Keratinocyte (primary cell): ENCODE data around the gene TSACC. TPM values are rescaled to one million over a fixed set of nuclear protein-coding genes. Genes with fewer than 3 reads are reported as not detected.

Experiments used
- DNase-seq: peaks from one replicate; pipeline ENCODE4 v3.0.0-alpha.2; 2011; ENCODE audit warnings: low read depth, missing footprints, low spot score
- FAIRE-seq: peaks from 2 replicates; lab custom pipeline; 2011; peaks lifted over from hg19 to GRCh38; lab: Jason Lieb, UNC
- H2AFZ ChIP-seq: 2 replicates; pipeline ENCODE4 v1.6.0; 2012; ENCODE audit warnings: low read length, control low read depth, inconsistent platforms; ENCODE audit not compliant: control insufficient read depth
- H3K27ac ChIP-seq: 2 replicates; pipeline ENCODE4 v1.5.1; 2011; ENCODE audit warnings: low read length; ENCODE audit not compliant: control insufficient read depth, insufficient read depth
- H3K27me3 ChIP-seq: 3 replicates; pipeline ENCODE4 v1.6.0; 2011; ENCODE audit warnings: low read length; ENCODE audit not compliant: control insufficient read depth, insufficient read depth; ENCODE audit errors: extremely low read depth
- H3K36me3 ChIP-seq, 2 experiments: 2 replicates in 1 of 2; 3 replicates in 1 of 2; pipeline ENCODE4 v1.5.1; 2011; ENCODE audit warnings: low read length in 2 of 2, mild to moderate bottlenecking in 1 of 2; ENCODE audit not compliant: control insufficient read depth in 2 of 2, insufficient read depth in 2 of 2; ENCODE audit errors: extremely low read depth in 1 of 2
- H3K4me1 ChIP-seq: 3 replicates; pipeline ENCODE4 v1.5.1; 2011; ENCODE audit warnings: low read length; ENCODE audit not compliant: control insufficient read depth, insufficient read depth; ENCODE audit errors: extremely low read depth
- H3K4me2 ChIP-seq: 3 replicates; pipeline ENCODE4 v1.6.0; 2011; ENCODE audit warnings: low read depth, low read length; ENCODE audit not compliant: control insufficient read depth, insufficient read depth; ENCODE audit errors: extremely low read depth
- H3K4me3 ChIP-seq, 3 experiments: fragments of 200-600 bp in 1 of 3; sonication (generic) in 1 of 3; 2 replicates in 2 of 3; 3 replicates in 1 of 3; pipeline ENCODE4 v1.5.1; 2011 to 2016; ENCODE audit warnings: low read length in 3 of 3, mild to moderate bottlenecking in 3 of 3, control low read depth in 2 of 3, inconsistent platforms in 1 of 3, low read depth in 1 of 3, mixed read lengths in 1 of 3, mixed run types in 1 of 3, moderate library complexity in 1 of 3; ENCODE audit not compliant: control insufficient read depth in 2 of 3, insufficient read depth in 2 of 3; ENCODE audit errors: extremely low read depth in 1 of 3
- H3K79me2 ChIP-seq: 2 replicates; pipeline ENCODE4 v1.6.0; 2012; ENCODE audit warnings: low read length; ENCODE audit not compliant: control insufficient read depth, insufficient read depth
- H3K9ac ChIP-seq: 3 replicates; pipeline ENCODE4 v1.6.0; 2011; ENCODE audit warnings: low read length; ENCODE audit not compliant: control insufficient read depth, insufficient read depth; ENCODE audit errors: extremely low read depth
- H3K9me1 ChIP-seq: 3 replicates; pipeline ENCODE4 v1.6.0; 2011; ENCODE audit warnings: low read length; ENCODE audit not compliant: control insufficient read depth, insufficient read depth; ENCODE audit errors: extremely low read depth
- H3K9me3 ChIP-seq: 2 replicates; pipeline ENCODE4 v1.5.1; 2012; ENCODE audit warnings: low read depth, low read length; ENCODE audit not compliant: control insufficient read depth
- H4K20me1 ChIP-seq: 3 replicates; pipeline ENCODE4 v1.6.0; 2011; ENCODE audit warnings: low read length; ENCODE audit not compliant: control insufficient read depth, insufficient read depth; ENCODE audit errors: extremely low read depth
- EZH2 ChIP-seq: IDR thresholded peaks from one replicate; pipeline ENCODE4 v1.6.1; 2012; ENCODE audit warnings: inconsistent platforms, mild to moderate bottlenecking, low read length, moderate library complexity
- dilution Hi-C: fragments of 300-500 bp; cut with MboI; formaldehyde crosslinking; loops from one replicate; pipeline ENCODE4 v1.7.0; 2020; ENCODE audit warnings: low sequenced_read_pairs; ENCODE audit not compliant: extremely low pct_ligation_motif_present
- polyA plus RNA-seq, 5 experiments: library from polyadenylated mRNA; depleted of rRNA in 3 of 5; stranded (reverse) in 3 of 5; stranded (forward) in 1 of 5; unstranded in 1 of 5; fragments of >200 nt; gene quantifications; 1 replicate in 1 of 5; 2 replicates in 3 of 5; 3 replicates in 1 of 5; pipeline versions ENCODE4 v1.2.1 to v1.2.3, GENCODE V29; 2011 to 2012; ENCODE audit warnings: missing spikeins in 2 of 5, low read depth in 1 of 5, low replicate concordance in 1 of 5
- TF ChIP-seq, protein P1 (sequence below), 3 experiments: IDR thresholded peaks in 1 of 3; conservative IDR thresholded peaks in 1 of 3; optimal IDR thresholded peaks in 1 of 3; 2 replicates in 2 of 3; 3 replicates in 1 of 3; pipeline versions ENCODE3 to v1.5.1; 2011; ENCODE audit warnings: low read length in 3 of 3, mild to moderate bottlenecking in 3 of 3, moderate library complexity in 2 of 3, control low read depth in 1 of 3, inconsistent platforms in 1 of 3; ENCODE audit not compliant: insufficient read depth in 2 of 3; ENCODE audit errors: extremely low read depth in 1 of 3

The TSACC gene
- polyA plus RNA-seq, 1 donor (not counting 4 experiments of a cell fraction or from before 2014, with no cell fraction given), result 2.5 TPM

DNA sequence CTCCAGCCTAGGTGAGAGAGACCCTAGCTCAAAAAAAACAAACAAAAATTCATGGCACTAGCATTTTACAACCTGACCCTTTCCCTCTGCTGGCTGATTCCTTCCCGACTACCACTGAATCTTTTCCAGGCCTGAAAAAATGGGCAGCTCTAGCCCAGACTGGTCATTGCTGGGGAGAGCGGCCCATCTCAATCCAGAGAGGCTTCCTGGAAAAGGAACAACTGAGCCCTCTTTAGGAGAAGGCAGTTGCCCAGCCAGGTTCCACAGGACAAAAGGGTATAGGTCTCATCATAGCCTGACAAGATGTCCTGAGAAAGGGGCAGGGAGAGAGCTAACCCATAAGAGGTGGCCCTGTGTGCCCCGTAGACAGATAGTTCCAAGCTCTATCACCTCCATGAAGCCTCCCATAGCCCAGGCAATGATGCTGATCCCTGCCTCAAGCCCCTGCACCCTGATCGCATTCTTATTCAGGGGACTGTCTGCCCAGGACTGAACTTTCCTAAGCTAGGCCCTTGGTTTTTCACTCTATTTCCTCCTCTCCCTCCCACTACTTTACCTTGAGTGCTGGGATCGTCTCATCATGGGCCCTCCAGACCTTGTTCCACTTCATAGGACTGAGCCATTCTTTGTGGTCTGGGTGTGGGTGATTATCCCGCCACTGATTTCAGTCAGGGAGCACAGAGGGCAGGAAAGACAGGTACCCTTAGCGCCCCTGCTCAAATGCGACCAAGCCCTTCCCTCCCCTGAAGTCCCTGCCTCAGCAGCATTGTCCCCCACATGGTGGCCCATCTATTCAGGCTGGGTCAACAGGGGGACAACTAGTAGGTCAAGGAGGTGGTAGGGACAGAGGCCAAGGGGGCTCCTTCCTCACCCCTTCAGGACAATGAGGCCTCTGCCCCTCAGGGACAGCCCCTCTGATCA, 48.9 kb downstream of the TSACC start:
- Histone ChIP-seq H3K27me3 (peaks cover 33% of the 10 kb centered on the region), H4K20me1 (no peaks in the 10 kb centered on the region), H2AFZ (no peak overlapping the region), H3K79me2 (no peaks in the 10 kb centered on the region), H3K4me2 (no peak overlapping the region), H3K4me1 (no peaks in the 10 kb centered on the region), H3K9me1 (no peaks in the 10 kb centered on the region), H3K27ac (no peak overlapping the region), H3K4me3 (no peak overlapping the region), H3K9ac (no peak overlapping the region), H3K36me3 (no peaks in the 10 kb centered on the region), H3K9me3 (no peaks in the 10 kb centered on the region)
- TF ChIP-seq, protein P1, sequence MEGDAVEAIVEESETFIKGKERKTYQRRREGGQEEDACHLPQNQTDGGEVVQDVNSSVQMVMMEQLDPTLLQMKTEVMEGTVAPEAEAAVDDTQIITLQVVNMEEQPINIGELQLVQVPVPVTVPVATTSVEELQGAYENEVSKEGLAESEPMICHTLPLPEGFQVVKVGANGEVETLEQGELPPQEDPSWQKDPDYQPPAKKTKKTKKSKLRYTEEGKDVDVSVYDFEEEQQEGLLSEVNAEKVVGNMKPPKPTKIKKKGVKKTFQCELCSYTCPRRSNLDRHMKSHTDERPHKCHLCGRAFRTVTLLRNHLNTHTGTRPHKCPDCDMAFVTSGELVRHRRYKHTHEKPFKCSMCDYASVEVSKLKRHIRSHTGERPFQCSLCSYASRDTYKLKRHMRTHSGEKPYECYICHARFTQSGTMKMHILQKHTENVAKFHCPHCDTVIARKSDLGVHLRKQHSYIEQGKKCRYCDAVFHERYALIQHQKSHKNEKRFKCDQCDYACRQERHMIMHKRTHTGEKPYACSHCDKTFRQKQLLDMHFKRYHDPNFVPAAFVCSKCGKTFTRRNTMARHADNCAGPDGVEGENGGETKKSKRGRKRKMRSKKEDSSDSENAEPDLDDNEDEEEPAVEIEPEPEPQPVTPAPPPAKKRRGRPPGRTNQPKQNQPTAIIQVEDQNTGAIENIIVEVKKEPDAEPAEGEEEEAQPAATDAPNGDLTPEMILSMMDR (optimal IDR thresholded peaks at IDR 0.05 in 1 of 3, IDR thresholded peaks at IDR 0.05 in 1 of 3, conservative IDR thresholded peaks at IDR 0.05 in 1 of 3; ENCODE audit: extremely low read depth in 1 of 3, insufficient read depth in 2 of 3, low read length in 3 of 3), result no peak
- no peak for TF ChIP-seq EZH2
- FAIRE-seq, result no peak
- dilution Hi-C loops, result no loop called here
- no peak for DNase-seq

DNA sequence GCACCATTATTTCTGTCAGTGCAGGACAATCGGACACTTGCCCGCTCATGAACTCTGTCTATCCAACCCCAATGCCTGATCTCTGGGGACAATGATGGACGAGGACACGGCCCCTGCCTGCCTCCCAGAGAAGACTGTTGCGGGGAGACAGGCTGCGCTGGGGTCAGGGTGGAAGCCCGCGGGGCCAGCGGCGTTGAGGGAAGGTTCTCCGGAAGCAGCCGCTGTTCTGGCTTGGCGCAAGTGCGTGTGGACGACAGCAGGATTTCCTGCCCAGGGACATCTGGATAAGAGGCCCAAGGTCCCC, 49.5 kb downstream of the TSACC start:
- dilution Hi-C loops, result no loop called here
- H3K9me3 ChIP-seq, result no peaks in the 10 kb centered on the region
- DNase-seq (no peak), FAIRE-seq (no peak)
- no peak overlapping the region for H3K4me2 ChIP-seq
- H3K36me3 ChIP-seq, result no peaks in the 10 kb centered on the region
- no peak overlapping the region for H3K4me3 ChIP-seq
- no peaks in the 10 kb centered on the region for H4K20me1 ChIP-seq
- H3K9ac ChIP-seq, result no peak overlapping the region
- H3K9me1 ChIP-seq, result no peaks in the 10 kb centered on the region
- no peak for TF ChIP-seq EZH2
- TF ChIP-seq, protein P1 (optimal IDR thresholded peaks at IDR 0.05 in 1 of 3, IDR thresholded peaks at IDR 0.05 in 1 of 3, conservative IDR thresholded peaks at IDR 0.05 in 1 of 3; ENCODE audit: extremely low read depth in 1 of 3, insufficient read depth in 2 of 3, low read length in 3 of 3), result no peak
- peaks cover 33% of the 10 kb centered on the region for H3K27me3 ChIP-seq
- no peaks in the 10 kb centered on the region for H3K79me2 ChIP-seq
- H2AFZ ChIP-seq, result no peak overlapping the region
- H3K27ac ChIP-seq, result no peak overlapping the region
- no peaks in the 10 kb centered on the region for H3K4me1 ChIP-seq
